Activated CD4-positive, CD25-positive, alpha-beta regulatory T cell treated with anti-CD3 and anti-CD28 coated beads, Interleukin-2, amount 50 U/mL, for 24 hours (primary cell): ENCODE measurements around the gene BMPR2.

Experiments used
- ATAC-seq, 2 donors: fragments of 150-1000 bp; cut with Tn5 transposase; one replicate each; pipeline ENCODE4 v1.10.0; 2021; ENCODE audit warnings: mild to moderate bottlenecking in 1 of 2, moderate library complexity in 1 of 2

Gene BMPR2

GRCh38 chr2:202608142-202608852 is 232.2 kb downstream of the BMPR2 start:
- ATAC-seq, result no peak

- peak; percentile 76 to 83 for ATAC-seq
These were observed 233.4 kb downstream of the BMPR2 start for GRCh38 chr2:202609381-202610145.

GRCh38 chr2:202610380-202610779 is 234.3 kb downstream of the BMPR2 start:
- ATAC-seq, result no peak

GRCh38 chr2:202612145-202612544 is 236.0 kb downstream of the BMPR2 start:
- no peak for ATAC-seq

- ATAC-seq, result no peak
These were observed 237.4 kb downstream of the BMPR2 start for GRCh38 chr2:202613479-202613878.
